Hindlimb muscle (tissue), 1 donor: Measurements from ENCODE around the gene FKBP2. TPM values are rescaled to one million over a fixed set of nuclear protein-coding genes. Genes with fewer than 3 reads are reported as not detected.

Source experiments
- DNase-seq: peaks from one replicate; pipeline ENCODE4 v3.0.0-alpha.2; 2013
- polyA plus RNA-seq: library from polyadenylated mRNA; unstranded; fragments of 120-200 nt; gene quantifications from one replicate; pipeline ENCODE4 v1.2.1, GENCODE V29; 2013; ENCODE audit not compliant: insufficient read length

FKBP2 gene
- polyA plus RNA-seq, 1 donor, result 51.5 TPM

DNA sequence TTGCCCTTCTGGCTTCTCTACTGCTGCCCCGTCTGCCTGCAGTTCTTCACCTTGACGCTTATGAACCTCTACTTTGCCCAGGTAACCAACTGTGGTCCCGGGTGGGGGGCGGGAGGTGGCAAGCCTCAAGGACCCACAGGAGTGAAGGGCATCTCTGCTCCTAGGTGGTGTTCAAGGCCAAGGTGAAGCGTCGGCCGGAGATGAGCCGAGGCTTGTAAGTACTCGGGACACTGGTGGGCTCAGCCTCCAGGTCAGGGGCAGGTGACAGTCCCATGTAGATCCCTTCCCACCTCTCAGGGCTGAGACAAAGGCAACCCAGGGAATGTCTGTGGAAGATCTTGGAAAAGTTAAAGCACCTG is 45.9 kb downstream of the FKBP2 start:
- DNase-seq, result no peak

DNA sequence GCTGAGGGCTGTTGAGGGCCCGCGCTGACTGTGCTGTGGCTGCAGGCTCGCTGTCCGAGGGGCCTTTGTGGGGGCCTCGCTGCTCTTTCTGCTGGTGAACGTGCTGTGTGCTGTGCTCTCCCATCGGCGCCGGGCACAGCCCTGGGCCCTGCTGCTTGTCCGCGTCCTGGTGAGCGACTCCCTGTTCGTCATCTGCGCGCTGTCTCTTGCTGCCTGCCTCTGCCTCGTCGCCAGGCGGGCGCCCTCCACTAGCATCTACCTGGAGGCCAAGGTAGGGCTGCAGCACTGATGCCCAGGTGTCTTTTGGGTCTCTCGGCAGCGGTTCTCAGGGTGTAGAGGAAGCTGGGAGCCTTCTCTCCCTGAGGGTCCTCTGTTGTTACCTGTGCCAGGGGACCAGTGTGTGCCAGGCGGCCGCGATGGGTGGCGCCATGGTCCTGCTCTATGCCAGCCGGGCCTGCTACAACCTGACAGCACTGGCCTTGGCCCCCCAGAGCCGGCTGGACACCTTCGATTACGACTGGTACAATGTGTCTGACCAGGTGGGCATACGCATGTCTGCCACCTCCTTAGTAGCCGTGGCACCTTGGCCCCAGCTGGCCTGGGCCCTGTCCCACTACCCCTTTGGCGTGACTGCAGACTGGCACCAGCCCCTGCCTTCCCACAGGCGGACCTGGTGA is 46.9 kb downstream of the FKBP2 start:
- DNase-seq, result no peak

DNA sequence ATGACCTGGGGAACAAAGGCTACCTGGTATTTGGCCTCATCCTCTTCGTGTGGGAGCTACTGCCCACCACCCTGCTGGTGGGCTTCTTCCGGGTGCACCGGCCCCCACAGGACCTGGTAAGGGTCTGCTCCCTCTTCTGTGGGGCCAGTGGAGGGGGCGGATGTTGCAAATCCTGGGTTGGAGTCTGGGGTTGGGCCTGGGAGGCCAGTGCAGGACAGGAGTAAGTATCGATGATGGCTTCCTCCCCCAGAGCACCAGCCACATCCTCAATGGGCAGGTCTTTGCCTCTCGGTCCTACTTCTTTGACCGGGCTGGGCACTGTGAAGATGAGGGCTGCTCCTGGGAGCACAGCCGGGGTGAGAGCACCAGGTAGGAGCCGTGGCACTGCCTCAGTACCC is 47.5 kb downstream of the FKBP2 start:
- no peak for DNase-seq

DNA sequence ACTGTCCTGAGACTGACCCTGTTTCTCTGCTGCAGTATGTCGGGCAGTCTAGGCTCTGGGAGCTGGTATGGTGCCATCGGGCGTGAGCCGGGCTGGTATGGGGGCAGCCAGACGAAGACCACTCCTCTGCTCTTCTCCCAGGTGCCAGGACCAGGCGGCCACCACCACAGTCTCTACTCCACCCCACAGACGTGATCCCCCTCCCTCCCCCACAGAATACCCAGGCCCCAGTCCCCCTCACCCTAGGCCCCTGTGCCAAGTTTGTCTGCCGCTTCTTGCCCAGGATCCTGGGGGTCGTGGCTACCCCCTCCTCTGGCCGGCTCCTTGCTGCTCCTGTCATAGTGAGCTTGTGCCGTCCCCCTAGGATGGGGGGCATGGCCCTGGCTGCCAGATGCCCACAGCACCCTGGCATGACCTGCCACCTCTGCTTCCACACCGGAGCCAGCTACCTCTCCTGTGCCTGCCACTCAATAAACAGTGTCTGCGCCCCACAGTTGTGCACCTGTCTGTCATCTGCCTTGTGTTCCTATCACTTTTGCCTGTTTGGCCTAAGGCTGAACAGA is 48.2 kb downstream of the FKBP2 start:
- DNase-seq, result no peak

DNA sequence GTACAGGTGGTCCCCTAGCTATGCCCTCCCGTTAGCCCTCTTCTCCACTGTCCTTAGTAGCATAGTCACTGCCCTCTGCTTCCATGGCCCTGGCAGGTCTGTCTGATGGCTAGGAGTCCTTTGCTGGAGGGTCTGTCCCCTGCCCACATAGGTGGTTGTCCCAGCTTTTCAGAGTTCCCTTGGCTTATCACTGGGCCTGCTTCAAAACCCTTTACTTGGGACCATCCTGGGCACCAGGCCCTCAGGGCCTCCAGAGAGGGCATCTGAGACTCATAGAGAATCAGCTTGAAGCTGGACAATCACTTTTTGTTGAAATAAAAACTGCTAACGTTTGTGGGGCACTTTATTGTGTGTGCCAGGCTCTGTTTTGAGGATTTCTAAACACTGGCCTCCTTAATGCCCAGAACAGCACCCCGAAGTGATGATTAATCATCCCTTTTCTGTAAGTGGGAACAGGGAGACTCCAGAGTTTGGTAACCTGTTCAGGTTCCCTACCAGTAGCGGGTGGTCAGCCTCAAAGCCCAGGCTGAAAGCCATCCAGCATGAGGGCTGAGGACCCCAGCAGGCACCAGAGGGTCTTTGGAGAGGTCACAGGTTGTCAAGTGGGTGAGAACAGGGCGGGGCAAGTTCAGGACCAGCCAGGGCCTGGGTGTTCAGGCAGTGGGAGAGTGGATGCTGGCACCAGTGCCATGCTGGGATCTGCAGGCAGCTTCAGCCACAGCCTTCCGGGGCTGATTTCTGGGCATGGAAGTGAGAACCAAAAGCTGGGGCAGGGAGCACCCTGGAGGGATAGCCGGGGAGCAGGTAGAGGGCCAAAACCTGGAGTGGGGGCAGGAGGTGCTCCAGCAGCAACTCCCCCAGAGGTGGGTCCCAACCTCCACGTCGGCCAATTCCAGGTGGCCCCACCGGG is 49.7 kb downstream of the FKBP2 start:
- no peak for DNase-seq

DNA sequence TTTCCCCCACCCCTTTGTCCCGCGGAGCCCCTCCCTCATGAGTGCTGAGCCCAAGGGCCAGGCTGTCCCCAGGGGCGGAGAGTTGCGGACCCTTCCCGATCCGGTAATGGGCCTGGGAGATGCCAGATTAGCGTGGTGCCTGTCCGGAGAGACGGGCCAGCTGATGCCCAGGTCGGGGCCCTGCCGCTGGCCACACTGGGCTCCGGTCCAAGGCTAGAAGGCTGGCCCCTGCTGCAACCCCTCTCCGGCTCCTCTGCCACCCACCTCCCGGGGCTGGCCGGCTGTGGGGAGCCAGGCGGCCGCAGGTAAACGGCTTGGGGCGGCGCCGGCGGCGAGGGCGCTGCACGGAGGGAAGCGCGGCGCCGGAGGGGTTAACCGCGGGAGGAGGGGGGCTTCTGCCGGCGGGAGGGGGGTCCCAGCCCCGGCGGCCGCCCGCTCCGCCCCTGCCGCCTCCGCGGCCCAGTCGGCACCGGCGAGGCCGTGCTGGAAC is 50.4 kb downstream of the FKBP2 start, which contains the start of gene KCNK4:
Gene KCNK4 (plus strand): TSS at position 41 of the 490 bp plus-strand sequence. CDS start 1,717 bp downstream, outside the sequence.
- DNase-seq, result no peak

GRCh38 chr11:64291752-64292459 is 51.0 kb downstream of the FKBP2 start:
- DNase-seq, result no peak

- no peak for DNase-seq
These were observed 51.8 kb downstream of the FKBP2 start for GRCh38 chr11:64292460-64293254.

Other genes starting within 250 kb of the FKBP2 start
- 2.8 TPM for gene FLRT1, start 205.2 kb upstream of the FKBP2 start, polyA plus RNA-seq
- 77.9 TPM for gene MACROD1, start 75.0 kb upstream of the FKBP2 start, polyA plus RNA-seq
- gene STIP1, start 54.9 kb upstream of the FKBP2 start, polyA plus RNA-seq, result 125 TPM
- 11.1 TPM for gene FERMT3, start 34.4 kb upstream of the FKBP2 start, polyA plus RNA-seq
- 81.4 TPM for gene TRPT1, start 14.9 kb upstream of the FKBP2 start, polyA plus RNA-seq
- 17.2 TPM for gene NUDT22, start 14.8 kb upstream of the FKBP2 start, polyA plus RNA-seq
- gene DNAJC4, start 10.5 kb upstream of the FKBP2 start, polyA plus RNA-seq, result 66.2 TPM
- gene VEGFB, start 6.5 kb upstream of the FKBP2 start, polyA plus RNA-seq, result 101 TPM
- 177 TPM for gene PPP1R14B, start 5.8 kb downstream of the FKBP2 start, polyA plus RNA-seq
- gene PLCB3, start 10.4 kb downstream of the FKBP2 start, polyA plus RNA-seq, result 12.4 TPM
- 31.0 TPM for gene BAD, start 43.6 kb downstream of the FKBP2 start, polyA plus RNA-seq
- gene GPR137, start 44.8 kb downstream of the FKBP2 start, polyA plus RNA-seq, result 23.1 TPM
- gene KCNK4, start 50.2 kb downstream of the FKBP2 start, polyA plus RNA-seq, result not detected
- not detected for gene CATSPERZ, start 59.3 kb downstream of the FKBP2 start, polyA plus RNA-seq
- 34.0 TPM for gene ESRRA, start 64.4 kb downstream of the FKBP2 start, polyA plus RNA-seq
- gene TRMT112, start 76.5 kb downstream of the FKBP2 start, polyA plus RNA-seq, result 179 TPM
- 129 TPM for gene PRDX5, start 77.0 kb downstream of the FKBP2 start, polyA plus RNA-seq
- gene CCDC88B, start 99.1 kb downstream of the FKBP2 start, polyA plus RNA-seq, result 4.5 TPM
- gene RPS6KA4, start 118.1 kb downstream of the FKBP2 start, polyA plus RNA-seq, result 16.1 TPM